ENCODE data around the gene UPK3BL2.
"Not testable (repeated sequence)": the region's sequence is repeated elsewhere in the genome, so short reads cannot be mapped to it uniquely, and the experiment has no call there.

Gene UPK3BL2

DNA sequence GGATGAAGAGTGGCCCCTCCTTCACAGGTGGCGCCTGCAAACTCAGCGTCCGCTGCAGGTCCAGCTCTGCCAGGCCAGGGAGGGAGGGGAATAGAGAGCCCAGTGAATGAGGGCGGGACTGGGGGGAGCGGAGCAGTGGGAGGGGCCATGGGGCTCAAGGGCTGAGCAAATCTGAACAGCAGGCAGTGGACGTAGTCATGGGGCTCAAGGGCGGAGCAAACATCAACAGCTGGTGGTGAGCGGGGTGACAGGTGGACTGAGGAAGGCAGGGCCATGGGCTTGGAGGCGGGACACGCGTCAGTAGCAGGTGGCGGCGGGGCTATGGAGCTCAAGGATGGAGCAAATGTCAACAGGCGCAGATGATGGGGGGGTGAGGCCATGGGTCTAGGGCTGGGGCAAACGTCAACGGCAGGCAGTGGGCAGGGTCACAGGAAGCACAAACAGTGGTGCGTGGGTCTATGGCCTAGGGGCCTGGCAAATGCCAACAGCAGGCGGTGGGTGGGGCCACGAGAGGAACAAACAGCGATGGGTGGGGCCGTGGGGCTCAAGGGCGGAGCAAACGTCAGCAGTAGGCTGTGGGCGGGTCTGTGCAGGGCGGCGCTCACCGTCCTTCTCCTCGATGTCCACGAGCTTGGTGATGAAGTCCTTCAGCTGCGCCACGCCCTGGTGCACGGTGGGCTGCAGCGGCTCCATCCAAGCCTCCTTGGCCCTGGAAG lies 50.1 kb downstream of the UPK3BL2 start:
- H2AK5ac ChIP-seq (ENCODE audit: low read length); H3K9me3 ChIP-seq (ENCODE audit: insufficient read depth, low read depth, low read length); DNase-seq; H3K9ac ChIP-seq (ENCODE audit: low read length); H2AFZ ChIP-seq (ENCODE audit: insufficient read depth, low read length, poor library complexity); H3K79me1 ChIP-seq (ENCODE audit: low read length); H3K4ac ChIP-seq (ENCODE audit: low read depth, low read length); H3K79me2 ChIP-seq (ENCODE audit: control insufficient read depth, insufficient read depth, low read length, poor library complexity); H3K14ac ChIP-seq (ENCODE audit: low read length); H3K23ac ChIP-seq (ENCODE audit: low read length); H2BK120ac ChIP-seq (ENCODE audit: insufficient read depth, low read length, poor library complexity); H4K91ac ChIP-seq (ENCODE audit: low read depth, low read length); H4K12ac ChIP-seq (ENCODE audit: low read depth, low read length); H3K4me2 ChIP-seq (ENCODE audit: low read length); H3K4me3 ChIP-seq (ENCODE audit: low read depth, low read length); H3K18ac ChIP-seq (ENCODE audit: low read length); H3K27me3 ChIP-seq (ENCODE audit: insufficient read depth, low read length); H3K36me3 ChIP-seq (ENCODE audit: control insufficient read depth in 1 of 2, insufficient read depth in 2 of 2, low read length in 2 of 2); H2BK12ac ChIP-seq (ENCODE audit: low read length); H2BK5ac ChIP-seq (ENCODE audit: low read depth, low read length, poor library complexity); H3K27ac ChIP-seq (ENCODE audit: low read depth, low read length); H4K8ac ChIP-seq (ENCODE audit: low read depth, low read length); H3K4me1 ChIP-seq (ENCODE audit: control insufficient read depth in 1 of 2, insufficient read depth in 2 of 2, low read length in 2 of 2): not testable (repeated sequence)
- WGBS (ENCODE audit: extremely low coverage, insufficient coverage, insufficient read length) = no CpG with 5 or more reads among the region's 33 CpGs

GRCh38 chr7:102490529-102491075 lies 52.9 kb downstream of the UPK3BL2 start:
- H3K79me2 ChIP-seq (ENCODE audit: control insufficient read depth, insufficient read depth, low read length, poor library complexity) = not testable (repeated sequence)

More at GRCh38 chr7:102490529-102491075, 52.9 kb downstream of the UPK3BL2 start:
- not testable (repeated sequence) for H3K18ac ChIP-seq (ENCODE audit: low read length); DNase-seq; H3K36me3 ChIP-seq (ENCODE audit: control insufficient read depth in 1 of 2, insufficient read depth in 2 of 2, low read length in 2 of 2); H3K9ac ChIP-seq (ENCODE audit: low read length); H4K12ac ChIP-seq (ENCODE audit: low read depth, low read length); H2AK5ac ChIP-seq (ENCODE audit: low read length); H3K4me1 ChIP-seq (ENCODE audit: control insufficient read depth in 1 of 2, insufficient read depth in 2 of 2, low read length in 2 of 2); H3K9me3 ChIP-seq (ENCODE audit: insufficient read depth, low read depth, low read length); H3K4ac ChIP-seq (ENCODE audit: low read depth, low read length); H3K27me3 ChIP-seq (ENCODE audit: insufficient read depth, low read length); H4K8ac ChIP-seq (ENCODE audit: low read depth, low read length); H2BK120ac ChIP-seq (ENCODE audit: insufficient read depth, low read length, poor library complexity); H3K23ac ChIP-seq (ENCODE audit: low read length); H2AFZ ChIP-seq (ENCODE audit: insufficient read depth, low read length, poor library complexity); H2BK5ac ChIP-seq (ENCODE audit: low read depth, low read length, poor library complexity); H3K79me1 ChIP-seq (ENCODE audit: low read length); H4K91ac ChIP-seq (ENCODE audit: low read depth, low read length); H3K14ac ChIP-seq (ENCODE audit: low read length); H3K4me2 ChIP-seq (ENCODE audit: low read length); H3K27ac ChIP-seq (ENCODE audit: low read depth, low read length); H2BK12ac ChIP-seq (ENCODE audit: low read length); H3K4me3 ChIP-seq (ENCODE audit: low read depth, low read length)
- no CpG with 5 or more reads among the region's 12 CpGs for WGBS (ENCODE audit: extremely low coverage, insufficient coverage, insufficient read length)

Data from trophoblast cell (in vitro differentiated cells and primary cell).